ENCODE measurements around the gene ZC3H12D.
"Not testable (repeated sequence)": the region's sequence is repeated elsewhere in the genome, so short reads cannot be mapped to it uniquely, and the experiment has no call there.

ZC3H12D gene

DNA sequence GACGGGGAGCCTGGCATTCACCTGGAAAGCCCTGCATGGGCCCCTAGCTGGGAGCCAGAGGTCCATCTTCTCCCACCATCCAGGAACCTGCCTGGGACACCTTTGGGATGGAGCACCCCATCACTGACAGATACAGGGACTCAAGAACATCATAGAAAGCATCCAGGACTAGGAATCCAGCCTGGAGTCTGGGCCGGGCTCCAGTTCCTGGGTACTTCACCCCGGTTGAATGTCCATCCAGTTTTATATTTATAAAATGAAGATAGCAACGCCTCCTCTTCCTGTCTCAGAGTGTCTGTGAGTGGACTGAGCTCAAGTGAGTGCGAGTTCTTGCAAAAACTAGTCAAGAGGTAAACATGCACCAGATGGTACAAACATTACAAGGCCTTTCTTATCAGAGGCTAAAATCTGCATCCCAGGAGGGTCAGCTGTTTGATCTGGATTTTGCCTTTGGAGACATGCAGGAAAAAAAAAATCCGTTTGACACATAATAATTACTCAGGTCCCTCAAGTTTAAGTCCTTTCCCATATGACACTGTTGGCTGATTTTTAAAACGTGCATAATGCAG lies 27.4 kb downstream of the ZC3H12D start:
- no peak for DNase-seq

DNA sequence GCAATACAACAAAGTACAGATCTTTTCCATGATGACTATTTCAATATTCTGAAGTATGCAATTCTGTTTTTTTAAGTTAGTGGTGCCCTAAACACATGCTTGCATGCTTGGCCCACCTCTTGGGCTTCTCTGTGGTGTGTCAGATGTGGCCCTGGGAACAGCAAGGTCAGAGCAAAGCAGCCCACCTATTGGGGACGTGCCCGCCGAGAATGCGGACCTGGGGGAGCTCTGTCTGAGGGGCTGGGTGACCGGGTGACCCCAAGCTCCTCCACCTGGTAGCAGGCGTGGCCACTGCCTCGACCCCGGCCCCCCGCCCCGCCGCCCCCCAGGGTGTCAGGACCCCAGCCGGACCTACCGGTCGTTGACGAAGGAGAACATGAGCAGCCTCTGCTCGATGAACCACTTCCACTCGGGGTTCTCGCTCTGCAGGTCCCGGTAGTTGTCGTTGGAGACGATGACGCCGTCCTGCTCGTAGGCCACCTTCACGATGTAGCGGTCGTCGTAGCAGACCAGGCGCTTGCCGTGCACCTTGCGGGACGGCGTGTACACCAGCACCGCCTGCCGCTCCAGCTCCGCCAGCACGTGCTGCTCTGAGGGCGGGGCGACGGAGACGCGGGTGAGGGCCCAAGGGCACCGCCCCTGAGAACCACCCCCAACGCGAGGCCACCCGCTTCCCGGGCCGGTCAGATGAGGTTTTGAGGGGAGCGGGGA lies 28.3 kb downstream of the ZC3H12D start:
- DNase-seq, result no peak

DNA sequence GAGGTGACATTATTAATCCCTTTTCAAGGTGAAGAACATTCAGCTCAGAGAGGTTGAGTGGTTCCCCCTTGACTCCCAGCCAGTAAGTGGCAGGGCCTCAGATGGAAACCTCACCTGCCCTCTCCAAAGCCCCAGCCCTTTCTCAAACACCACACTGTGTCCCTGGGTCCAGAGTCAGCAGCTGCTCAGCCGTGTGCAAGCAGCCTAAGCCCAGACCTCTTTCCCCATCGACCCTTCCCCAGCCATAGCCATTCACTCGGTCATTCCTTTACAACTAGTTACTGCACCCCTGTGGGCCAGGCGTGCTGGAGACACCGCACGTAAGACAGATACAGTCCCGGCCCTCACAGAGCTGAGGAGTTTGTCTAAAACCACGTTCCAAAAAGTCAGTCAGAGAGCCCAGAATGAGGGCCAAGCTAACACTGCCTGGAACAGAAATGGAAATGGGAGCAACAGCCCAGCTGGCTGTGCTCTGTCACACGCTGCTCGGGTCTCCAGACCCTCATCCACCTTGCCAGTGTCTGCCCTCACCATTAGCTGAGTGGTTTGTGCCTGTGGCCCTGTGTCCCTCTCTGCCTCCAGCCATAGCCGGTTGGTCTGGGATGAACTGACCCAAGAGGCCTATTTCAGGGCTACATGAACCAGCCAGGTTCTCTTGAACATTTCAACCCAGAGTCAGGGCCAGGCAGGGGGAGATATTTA lies 29.6 kb downstream of the ZC3H12D start:
- DNase-seq, result no peak

DNA sequence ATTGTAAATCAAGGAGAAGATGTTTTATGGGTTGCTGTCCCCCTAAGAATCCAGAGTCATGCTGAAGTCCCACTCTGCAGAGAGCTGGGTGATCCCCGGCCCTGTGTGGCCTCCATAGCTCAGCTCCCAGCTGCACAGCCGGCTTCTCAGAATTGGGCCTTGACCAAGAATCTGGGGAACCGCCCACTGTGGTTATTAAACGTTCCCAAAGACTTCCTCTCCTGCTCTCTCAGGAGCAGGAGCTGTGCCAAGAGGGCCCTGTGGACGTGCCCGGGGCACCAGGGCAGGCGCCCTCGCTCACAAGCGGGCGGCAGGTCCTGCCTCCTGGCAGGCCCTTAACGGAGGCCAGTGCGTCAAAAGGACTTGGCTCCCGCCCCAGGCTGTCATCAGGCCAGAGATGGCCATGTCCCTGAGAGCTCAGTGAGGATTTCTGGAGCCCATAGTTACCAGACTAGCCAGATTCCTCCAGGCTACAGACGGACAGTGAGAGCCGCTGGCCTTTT lies 30.4 kb downstream of the ZC3H12D start:
- peak; percentile 89 for DNase-seq

DNA sequence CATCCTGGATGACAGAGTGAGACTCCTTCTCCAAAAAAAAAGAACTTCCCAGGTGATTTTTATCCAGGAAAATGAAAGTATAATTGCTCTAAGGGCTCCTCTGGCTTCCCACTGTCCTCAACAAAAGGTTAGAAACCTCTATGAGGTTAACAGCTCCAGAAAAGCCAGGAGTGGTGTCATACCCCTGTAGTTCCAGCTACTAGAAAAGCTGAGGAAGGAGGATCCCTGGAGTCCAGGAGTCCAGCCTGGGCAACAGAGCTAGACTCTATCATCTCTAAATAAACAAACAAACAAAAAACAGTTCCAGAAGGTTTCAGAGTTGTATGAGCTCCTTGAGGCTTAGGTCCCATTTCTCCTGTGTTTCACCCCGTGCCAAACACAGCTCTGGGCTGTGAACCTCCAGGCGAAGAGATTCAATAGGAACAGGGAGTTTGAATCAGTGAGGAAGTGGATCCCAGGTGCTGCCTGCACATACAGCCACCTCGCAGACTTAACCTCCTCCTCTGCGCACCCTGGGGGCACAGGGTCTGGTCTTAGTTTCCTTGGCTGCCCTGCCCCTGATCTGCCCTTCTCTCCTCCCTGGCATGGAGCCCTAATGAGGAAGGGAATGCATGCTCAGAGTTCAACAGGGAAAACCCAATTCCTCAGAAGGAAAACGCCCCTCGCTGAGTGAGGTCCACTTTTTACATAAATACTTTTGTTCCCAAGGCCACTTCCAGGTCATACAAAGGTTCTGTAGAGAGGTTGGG lies 31.0 kb downstream of the ZC3H12D start:
- DNase-seq, result no peak

DNA sequence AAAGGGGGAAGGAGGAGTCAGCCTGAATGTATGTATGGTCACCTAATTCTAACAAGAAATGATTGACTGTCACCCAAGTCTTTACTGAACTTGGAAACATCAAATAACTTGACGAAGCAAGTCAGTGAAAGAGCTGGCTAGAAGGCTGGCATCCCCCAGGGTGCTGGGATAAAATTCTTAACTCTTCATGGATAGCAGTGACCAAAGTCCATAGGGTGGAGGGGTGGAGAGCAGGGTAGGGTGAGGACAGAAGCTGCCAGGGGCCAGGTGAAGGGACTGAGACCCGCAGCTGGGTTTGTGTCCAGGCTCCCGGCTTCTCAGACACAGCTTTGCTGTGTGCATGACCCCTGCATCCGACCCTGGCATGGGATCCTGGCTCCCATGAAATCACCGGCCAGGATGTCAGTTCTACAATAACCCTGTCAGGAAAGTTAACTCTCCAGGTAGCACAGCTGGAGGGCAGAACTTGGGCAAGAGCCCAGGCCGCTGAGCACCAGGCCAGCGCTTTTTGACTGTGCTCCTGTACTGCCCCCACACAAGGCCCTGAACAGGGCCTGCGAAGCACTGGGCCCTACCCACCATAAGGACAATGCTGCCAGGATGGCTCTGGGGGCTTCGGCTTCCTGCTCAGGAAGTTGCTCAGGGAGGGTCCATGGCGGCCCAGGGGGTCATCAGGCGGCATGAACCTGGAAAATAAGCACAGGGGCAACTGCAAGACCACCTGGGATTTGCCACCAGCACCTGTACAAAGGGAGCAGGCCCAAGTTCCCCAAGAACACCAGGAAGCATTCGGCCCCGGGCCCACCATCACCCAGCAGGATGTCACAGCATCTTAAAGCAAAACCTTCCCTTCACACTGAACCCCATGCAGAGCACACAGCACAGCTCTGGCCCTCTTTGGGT lies 32.5 kb downstream of the ZC3H12D start:
- no peak for DNase-seq

DNA sequence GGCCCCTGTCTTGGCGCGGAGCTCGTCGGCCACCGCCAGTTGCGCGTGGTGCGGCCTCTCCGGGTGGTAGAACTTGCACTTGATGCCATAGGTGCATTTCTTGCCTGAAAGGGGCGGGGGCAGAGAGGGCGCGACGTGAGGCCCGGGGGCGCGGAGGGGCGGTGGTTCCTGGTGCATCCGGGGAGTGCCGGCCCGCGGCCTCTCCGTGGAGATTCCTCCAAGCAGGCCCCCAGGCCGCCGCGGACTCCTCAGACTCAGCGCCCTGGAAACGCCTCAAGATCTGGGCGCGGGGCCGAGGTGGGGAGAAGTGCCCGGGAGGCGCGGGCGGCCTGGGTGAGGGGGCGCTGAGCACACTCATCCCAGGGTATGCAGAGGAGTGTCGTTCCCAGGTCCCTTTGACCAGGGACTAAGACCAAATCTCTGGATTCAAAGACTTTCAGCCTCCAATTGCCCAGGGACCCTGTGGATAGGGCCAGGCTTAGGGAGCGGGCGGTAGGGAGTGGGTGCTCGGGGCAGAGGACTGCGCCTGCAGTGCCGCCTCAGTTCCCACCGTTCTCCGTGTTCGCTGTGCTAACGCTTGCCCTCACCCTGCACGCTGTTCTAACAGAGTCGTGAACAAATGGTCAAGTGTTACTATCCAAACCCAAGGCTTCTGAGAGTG lies 33.3 kb downstream of the ZC3H12D start:
- DNase-seq, result peak; percentile 62

DNA sequence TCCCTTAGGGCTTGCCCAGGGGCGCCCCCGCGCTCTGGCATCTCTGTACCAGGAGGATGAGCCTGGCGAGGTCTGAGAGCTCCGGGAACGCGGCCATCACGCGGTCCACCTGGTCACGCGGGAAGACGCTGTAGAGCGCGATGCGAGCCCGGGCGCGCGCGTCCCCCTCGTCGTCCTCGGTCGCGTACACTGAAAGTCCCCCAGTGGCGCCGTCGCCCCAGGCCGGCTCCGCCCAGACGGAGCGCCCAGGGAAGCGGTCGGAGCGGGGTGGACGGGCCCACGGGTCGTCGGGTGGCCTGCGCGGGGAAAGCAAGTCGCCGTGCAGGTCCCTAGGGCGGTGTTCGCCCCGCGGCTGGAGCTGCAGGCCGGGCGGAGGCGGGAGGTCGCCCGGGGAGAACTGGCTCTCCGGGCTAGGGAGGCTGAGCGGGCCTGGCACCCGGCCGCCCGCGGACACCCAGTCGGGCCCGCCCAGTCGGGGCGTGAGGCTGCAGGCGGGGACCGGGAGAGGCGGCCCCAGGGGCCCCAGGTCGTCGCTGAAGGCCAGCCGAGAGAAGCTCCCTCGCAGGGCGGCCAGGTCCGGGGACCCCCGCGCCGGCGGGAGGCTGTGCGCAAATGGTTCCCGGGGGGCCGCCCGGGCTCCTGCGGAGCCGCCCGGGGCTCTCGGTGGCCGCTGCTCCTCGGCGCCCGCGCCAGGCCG lies 34.0 kb downstream of the ZC3H12D start:
- peak; percentile 54 for DNase-seq

DNA sequence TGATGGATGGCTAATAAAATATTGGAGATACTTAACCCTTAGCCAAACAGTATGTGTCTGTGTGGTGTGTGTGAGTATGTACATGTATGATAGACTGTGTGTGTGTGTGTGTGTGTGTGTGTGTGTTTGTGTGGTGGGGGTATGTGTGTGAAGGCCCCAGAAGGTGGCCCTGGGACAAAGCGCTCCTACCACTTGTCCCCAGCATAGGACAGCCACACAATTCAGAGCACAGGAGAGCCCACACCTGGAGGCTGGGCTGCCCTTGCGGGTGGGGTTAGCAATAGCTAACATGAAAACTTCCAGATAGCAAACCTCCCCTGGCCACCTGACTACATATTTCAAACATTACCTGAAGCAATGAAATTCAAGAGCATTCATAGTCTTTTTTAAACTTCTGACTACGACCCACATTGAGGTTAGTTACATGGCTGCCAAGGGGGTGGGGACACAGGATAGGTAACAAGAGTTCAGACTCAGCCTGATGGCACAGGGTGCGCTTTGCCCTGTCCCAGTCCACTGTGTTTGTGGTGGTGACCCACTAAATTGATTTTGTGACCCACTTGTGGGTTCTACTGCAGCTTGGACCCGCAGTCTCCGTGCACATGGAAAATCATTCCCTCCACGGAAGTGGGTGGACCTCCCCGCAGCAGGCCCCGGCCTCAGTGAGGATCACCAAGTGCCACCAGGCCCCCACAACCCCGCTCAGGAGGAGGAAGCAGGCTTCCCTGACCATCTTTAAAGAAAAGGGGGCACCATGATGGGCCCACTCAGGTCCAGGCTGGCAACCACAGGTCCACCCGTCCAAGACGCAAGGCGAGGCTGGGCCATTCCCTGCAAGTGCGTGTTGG lies 34.8 kb downstream of the ZC3H12D start:
- DNase-seq, result no peak

DNA sequence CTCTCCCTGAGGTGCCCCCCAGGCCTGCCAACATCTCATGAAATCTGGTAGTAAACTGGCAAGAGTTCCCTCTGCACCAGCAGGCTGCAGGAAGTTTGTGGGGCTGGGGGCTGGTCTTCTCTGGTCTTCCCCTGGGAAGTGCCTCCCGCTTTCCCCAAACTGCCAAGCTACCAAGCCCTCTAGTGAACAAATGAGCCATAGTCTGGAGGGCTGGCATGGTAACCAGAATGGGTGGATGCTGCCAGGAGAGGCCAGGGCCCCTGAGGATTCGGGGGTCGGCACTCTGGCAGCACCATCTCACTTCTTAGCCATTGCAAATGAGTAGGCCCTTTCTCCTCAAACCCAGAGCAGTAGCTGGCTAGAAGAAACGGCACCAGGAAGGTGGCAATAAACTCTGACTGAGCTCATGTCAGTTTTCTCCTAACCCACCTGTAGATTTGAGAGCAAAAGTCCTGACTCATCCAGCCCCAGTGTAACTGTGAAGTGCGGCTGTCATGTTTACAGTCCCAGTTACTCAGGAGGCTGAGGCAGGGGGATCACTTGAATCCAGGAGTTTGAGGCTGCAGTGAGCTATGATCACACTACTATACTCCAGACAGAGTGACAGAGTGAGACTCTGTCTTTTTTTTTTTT lies 35.9 kb downstream of the ZC3H12D start:
- no peak for DNase-seq

DNA sequence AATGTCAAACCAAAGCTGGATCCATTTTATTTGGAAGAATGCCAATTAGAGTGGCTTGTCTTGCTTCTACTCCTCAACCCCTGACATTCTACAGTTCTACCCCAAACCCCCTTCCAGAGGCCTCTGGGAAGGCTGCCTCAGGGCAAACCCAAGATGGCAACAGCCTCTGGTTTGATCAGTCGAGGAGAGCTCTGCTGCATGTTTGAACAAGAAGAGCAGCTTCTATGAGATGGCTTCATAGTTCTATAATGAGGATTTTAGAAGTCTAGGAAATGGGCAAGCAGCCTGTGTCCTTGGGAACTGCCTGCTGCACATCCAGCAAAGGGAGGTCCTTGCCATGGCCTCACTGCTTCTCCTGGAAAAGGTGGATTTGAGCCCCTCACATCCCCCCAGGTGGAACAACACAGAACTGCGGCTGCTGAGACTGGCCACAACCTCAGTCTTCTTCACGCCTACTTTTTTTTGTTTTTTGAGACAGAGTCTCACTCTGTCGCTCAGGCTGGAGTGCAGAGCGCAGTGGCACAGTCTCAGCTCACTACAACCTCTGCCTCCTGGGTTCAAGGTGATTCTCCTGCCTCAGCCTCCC lies 37.9 kb downstream of the ZC3H12D start:
- DNase-seq, result no peak

DNA sequence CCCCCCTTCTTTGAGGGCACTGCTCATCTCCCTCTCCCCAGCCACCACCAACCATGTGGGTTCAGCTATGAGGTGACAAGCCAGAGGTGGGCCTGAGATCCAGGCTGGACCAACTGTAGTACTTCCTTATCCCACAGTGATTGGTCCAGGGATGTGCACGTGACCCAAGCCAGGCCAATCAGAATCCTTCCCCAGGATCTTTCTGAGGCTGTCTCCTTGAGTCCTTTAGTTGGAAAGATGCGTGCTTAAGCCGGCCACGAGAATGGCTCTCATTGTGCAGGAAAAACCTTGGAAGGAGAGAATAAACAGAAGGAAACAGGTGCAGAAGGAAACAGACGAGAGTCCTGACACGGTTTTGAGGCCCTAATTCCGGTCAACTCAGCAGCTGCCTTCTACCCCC lies 39.2 kb downstream of the ZC3H12D start:
- DNase-seq, result no peak

DNA sequence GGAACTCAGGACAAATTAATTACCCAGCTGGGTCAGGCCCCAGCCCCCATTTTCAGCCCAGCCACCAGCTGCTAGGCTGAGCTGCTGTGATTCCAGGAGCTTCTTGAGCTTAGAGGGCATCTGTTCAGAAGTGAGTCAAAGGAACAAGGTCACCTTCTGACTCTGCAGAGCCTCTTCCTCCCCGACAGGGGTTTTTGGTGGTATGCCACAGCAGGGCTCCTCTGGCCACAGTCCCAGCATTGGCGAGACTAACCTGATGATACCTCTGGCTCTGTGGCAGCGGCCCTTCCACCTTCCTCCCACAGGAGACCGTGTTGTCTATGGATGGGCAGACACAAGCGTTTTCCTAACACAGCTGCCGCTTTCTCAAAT lies 39.7 kb downstream of the ZC3H12D start:
- no peak for DNase-seq

DNA sequence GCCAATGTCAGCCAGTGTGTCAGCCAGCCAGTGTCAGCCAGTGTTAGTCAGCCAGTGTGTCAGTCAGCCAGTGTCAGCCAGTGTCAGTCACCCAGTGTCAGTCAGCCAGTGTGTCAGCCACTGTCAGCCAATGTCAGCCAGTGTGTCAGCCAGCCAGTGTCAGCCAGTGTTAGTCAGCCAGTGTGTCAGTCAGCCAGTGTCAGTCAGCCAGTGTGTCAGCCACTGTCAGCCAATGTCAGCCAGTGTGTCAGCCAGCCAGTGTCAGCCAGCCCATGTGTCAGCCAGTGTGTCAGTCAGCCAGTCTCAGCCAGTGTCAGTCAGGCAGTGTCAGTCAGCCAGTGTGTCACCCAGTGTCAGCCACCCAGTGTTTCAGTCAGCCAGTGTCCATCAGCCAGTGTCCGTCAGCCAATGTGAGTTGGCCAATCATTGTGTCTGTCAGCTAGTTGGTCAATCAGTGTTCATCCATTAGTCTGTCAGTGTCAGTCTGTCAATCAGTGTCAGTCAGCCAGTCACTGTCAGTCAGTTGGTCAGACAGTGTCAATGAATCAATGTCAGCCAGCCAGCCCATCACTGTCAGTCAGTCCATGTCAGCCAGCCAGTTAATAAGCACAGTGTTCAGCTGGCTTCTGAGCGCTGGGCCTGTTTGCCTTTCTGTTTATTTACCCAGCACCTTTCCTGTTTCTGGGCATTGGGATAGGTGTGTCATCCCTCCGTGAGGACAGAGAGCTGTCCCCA lies 40.3 kb downstream of the ZC3H12D start:
- DNase-seq, result not testable (repeated sequence)

DNA sequence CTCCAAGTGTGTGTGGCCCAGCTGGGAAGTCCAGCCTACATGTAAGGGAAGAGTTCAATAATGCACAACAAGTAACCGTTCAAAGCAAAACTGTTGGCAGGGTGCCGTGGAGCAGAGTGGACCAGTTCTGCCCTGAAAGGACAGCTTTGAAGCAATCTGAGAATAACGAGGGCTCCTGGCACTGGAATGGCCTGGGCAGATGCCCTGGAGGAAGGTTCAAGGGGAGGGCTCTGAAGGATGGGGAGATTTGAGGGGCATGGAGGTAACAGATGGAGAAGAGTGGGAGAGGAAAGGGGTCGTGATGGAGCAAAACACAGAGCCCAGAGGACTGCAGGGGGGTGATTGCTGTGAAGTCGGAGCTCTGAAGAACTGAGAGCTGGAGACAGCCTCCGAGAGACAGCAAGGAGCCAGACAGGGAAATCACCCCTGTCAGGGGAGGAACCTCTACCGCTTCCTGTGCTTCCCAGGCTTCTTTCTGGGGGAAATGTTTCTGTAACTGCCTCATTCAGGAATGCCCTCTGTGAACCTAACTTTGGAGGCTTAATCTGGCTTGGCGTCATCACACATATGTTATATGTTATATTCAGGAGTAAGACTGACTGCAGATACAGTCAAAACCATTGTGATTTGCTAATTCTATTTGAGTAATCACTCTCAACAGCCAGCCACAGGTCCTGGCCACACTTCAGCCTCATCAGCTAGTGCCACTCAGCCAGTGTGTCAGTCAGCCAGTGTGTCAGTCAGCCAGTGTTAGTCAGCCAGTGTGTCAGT lies 41.2 kb downstream of the ZC3H12D start:
- DNase-seq, result no peak

DNA sequence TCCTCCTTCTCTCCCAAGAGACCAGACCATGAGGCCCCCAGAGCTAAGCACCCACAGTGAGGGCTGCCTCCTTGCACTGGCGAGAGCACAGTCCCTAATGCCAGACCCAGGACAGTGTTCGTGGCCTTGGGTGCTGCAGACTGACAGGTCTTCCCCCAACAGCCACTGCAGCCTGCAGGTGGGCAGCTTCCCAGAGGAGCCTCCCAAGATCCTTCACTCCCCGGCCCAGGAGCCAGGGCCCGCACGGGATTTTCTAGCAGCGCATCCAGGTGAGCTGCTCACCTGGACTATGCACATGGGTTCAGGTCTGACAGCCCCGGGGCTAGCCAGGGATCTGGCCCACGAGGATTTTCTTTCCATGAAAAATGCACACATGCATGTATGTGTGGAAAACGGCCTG lies 43.1 kb downstream of the ZC3H12D start:
- DNase-seq, result no peak
